ENCODE data around the gene MTRF1. TPM values are rescaled to one million over a fixed set of nuclear protein-coding genes. Genes with fewer than 3 reads are reported as not detected.

MTRF1 gene
- total RNA-seq: 10 to 100 TPM in 1 of 2 donors, 1 to 10 TPM in 1; 8.3 to 16.7 TPM

GRCh38 chr13:41263261-41263971 lies at the start of gene MTRF1:
Gene MTRF1 (minus strand): TSS chr13:41263576. CDS start chr13:41260907, 2,669 bp downstream.

DNA sequence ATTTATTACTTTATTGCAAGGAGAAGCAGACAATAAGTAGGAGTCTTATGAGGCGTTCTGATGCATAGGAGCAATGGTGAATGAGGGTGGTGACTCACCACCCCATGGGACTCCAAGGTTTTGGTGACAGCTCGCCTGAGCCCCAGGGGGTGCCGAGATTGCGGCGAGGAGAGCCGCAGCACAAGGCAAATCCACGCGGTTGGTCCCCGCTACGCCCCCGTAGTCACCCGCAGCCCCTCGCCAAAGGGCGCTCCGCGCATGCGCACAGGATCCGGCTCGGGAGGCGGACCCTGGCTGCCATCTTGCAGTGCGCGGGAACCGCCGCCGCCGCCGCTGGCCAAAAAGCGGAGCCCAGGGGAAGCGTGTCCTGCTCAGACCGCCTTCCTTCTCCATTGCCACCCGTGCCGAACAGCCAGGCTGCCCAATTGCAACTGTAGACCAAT lies 47.6 kb upstream of the MTRF1 start, which contains the start of gene NAA16:
Gene NAA16, plus strand, starts transcription at position 305 of the 443 bp plus-strand sequence. CDS start 262 bp downstream, outside the sequence.

GRCh38 chr13:41193919-41194824 lies 69.2 kb downstream of the MTRF1 start, which contains the start of gene KBTBD7:
Gene KBTBD7 (minus strand): TSS chr13:41194569. CDS start chr13:41194257, 312 bp downstream.

Other genes with a start within 250 kb of the MTRF1 start
- 10 to 100 TPM; 77.9 to 91.5 TPM for gene ELF1, start 244.3 kb downstream of the MTRF1 start, total RNA-seq
- 1 to 10 TPM; 4.1 to 5.0 TPM for gene WBP4, start 202.1 kb downstream of the MTRF1 start, total RNA-seq
- 10 to 100 TPM; 11.4 to 15.0 TPM for gene KBTBD6, start 130.8 kb downstream of the MTRF1 start, total RNA-seq
- 1 to 10 TPM; 8.6 to 10.0 TPM for gene KBTBD7, start 69.0 kb downstream of the MTRF1 start, total RNA-seq
- 1 to 10 TPM; 6.9 to 9.7 TPM for gene NAA16, start 47.7 kb upstream of the MTRF1 start, total RNA-seq
- under 1 TPM in 1 of 2 donors, not detected in 1; 0.34 TPM for gene RGCC, start 194.0 kb upstream of the MTRF1 start, total RNA-seq